HG03460 (cell line): ENCODE measurements around the gene MED25.

Experiments used
- ATAC-seq: cut with Tn5 transposase; IDR thresholded peaks from one replicate; pipeline ENCODE4 v1.9.1; 2021; ENCODE audit not compliant: unreplicated experiment

Gene MED25

DNA sequence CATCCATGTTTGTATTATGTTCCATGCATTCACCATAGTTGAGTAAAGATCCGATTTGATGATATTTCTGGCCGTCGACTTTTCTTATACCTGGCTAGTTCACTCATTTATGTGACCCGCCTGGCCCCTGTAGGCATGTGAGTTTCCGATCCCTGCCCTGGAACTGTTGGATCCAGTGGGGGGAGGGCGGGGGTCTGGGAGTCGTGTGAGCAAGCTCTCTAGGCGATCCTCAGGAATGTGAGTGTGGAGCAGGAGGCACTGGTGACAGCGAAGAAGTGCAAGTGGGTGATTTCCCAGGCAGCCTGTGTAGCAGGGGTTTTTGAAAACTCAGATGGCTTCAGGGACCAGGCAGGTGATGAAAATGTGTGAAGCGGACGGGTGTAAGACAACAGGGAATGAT lies 22.2 kb downstream of the MED25 start:
- no peak for ATAC-seq

DNA sequence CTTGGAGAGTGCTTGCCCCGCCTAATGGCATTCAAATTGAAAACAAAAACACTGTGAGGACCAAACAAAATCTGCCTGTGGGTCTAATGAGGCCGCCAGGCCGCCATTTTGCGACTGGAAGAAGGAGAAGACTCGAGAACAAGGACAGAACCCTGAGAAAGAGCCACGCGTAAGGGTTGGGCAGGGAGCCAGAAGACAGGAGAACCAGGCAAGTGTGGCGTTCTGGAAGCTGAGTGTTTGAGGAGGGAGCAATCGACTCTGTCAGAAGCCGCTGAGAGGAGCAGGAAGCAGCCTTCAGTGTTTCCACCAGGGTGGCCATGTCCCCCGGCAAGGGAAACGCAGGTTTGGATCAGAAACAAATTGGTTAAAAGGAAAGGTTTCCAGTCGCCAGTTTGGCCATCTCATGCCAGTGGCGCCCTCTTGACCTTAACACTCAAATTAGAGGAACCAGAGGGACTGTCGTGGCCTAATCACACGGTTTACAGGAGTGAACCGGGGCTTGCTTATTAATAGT lies 22.7 kb downstream of the MED25 start:
- no peak for ATAC-seq

DNA sequence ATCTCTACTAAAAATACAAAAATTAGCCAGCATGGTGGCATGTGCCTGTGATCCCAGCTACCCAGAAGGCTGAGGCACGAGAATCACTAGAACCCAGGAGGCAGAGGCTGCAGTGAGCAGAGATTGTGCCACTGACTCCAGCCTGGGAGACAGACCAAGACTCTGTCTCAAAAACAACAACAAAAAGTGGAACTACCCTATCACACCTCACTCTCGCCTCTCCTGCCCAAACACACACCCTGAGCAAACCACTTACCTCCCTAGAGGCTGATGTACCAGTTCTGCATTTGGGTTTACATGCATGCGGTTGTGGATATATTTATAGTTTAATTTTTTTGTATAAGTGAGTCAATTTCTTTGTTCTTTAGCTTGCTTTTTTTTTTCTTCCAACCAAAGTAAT lies 25.2 kb downstream of the MED25 start:
- no peak for ATAC-seq

DNA sequence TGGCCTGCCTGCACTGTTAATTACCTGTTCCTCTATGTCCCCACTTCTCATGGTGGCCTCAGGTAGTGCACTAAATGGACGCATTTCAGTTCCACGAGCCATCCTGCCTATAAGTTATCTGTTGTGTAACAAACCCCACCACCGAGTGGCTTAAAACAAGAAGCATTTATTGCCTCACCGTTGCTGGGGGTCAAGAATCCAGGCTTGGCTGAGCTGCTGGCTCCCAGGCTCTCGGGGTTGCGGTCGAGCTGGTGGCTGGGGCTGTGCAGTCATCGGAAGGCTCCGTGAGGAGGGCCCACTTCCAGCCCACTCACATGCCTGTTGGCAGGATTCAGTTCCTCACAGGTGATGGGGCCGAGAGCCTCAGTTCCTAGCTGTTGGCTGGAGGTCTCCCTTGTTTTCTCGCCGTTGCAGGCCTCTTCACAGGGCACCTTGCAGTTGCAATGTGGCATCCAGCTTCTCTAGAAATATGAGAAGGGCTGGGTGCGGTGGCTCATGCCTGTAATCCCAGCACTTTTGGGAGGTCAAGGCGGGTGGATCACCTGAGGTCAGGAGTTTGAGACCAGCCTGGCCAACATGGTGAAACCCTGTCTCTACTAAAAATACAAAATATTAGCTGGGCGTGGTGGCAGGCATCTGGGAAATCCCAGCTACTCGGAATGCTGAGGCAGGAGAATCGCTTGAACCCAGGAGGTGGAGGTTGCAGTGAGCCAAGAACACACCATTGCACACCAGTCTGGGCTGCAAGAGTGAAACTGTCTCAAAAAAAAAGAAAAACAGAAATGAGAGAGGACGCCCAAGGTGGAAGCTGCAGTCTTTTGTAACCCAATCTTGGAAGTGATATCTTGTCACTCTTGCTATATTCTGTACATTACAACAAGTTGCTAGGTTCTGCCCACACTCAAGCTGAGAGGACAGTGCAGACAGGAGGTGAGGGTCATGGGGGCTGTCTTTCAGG lies 26.3 kb downstream of the MED25 start:
- no peak for ATAC-seq

DNA sequence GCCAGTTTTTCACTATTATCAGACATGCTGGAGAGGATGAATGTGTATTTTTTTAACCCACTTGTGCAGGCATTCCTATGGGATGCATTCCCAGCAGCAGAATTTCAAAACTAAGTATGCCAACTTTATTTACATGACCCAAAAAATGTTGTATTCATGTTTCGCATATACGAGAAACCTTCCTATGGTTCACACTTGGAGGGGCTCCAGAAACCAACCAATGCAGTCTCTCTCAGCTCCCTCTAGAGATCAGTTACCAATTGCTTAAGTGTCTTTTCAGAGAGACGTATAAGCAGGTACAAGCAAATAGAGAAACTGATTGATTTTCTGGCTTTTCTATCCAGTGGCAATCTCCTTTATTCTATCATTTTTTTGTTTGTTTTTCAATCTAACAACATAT lies 27.3 kb downstream of the MED25 start:
- ATAC-seq, result no peak

DNA sequence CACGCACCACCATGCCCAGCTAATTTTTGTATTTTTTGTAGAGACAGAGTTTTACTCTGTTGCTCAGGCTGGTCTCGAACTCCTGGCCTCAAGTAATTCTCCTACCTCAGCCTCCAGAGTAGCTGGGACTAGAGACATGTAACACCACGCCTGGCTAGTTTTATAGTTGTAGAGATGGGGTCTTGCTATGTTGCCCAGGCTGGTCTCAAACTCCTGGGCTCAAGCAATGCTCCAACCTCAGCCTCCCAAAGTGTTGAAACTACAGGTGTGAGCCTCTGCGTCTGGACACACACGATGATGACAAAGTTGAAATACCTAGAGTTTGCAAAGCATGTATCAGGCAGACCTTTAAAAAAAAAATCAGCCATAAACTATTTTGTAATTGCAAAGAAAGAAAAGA lies 28.3 kb downstream of the MED25 start:
- no peak for ATAC-seq

DNA sequence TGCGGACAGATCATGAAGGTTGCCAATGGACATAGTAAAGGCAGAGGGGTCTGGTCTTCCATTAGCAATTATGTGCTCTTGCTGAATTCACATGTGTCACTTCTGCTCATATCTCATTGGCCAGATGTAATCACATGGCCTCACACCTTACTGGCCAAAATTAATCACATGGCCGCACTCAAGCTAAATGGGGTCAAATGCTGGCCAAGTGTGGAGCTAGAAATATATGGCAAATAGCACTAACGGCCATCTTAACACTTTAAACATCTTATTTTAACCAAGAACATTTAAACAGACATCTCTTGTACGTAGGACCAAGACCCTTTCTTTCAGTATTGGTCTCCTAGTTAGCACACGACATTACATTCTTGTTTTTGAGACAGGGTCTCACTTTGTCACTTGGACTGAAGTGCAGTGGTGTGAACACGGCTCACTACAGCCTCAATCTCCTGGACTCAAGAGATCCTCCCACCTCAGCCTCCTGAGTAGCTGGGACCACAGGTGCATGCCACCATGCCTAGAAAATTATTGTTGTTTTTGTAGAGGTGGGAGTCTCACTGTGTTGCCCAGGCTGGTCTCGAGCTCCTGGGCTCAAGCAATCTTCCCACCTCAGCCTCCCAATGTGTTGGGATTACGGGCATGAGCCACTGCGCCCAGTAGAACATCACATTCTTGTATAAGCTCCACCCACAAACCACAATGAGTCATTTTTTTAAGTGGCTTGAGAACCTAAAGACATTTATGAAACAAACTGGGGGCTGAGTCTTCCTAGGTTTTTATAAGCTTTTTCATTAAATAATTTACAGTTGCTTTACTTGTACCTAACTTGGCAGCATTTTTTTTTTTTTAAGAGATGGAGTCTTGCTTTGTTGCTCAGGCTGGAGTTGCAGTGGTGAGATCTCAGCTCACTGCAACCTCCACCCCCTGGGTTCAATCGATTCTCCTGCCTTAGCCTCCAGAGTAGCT lies 29.9 kb downstream of the MED25 start:
- no peak for ATAC-seq

DNA sequence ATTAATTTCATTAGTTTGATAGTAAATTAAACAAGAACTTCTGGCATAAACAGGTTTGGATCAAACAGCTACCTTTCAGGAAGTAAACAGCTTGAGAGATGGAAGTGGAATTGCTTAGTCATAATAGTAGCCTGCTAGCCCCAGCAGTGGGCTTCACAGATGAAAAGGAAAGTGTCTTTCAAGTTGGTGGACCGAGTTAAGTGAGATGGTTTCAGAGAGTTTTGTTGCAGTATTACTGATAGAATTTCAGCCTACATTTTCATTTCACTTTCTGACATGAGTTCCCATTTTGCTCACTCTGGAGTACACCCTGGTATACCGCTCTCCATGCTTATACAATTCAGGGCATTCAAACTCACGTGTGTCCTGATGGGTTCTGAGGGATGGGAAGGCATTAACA lies 30.8 kb downstream of the MED25 start:
- no peak for ATAC-seq

DNA sequence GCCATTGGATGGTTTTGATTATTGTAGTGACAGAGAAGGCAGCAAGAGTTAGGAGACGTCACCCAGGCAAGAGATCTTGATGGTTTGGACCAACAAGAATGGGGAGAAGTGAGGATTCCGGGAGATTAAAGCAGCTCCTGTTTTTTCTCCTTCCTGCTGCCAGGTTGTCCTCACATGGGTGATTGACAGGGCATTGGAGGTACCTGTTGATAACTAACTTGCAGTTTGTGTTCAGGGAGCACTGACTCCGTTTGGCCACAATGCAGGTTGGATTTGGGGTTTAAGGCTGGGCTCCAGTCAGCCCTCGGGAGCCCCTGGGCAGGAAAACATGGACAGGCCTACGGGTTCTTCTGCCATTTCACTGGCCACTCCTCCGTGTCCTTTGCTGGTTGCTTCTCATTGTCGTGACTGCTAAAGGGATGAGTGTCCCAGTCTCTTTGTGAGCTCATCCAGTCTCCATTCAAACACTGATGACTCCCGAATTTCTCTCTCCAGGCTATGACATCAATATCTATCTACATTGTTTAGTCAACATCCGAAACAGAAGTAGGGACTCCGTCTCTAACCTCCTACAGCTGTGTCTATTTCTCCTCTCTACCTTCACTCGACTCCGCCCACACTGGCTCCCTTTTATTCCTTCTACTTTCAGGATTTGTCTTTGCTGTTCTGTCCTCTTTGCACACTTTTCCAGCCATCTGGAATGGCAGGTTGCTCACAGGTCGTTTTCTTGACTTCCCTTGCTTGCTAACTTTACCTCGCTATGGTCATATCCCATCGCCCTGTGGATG lies 31.5 kb downstream of the MED25 start:
- ATAC-seq, result no peak

DNA sequence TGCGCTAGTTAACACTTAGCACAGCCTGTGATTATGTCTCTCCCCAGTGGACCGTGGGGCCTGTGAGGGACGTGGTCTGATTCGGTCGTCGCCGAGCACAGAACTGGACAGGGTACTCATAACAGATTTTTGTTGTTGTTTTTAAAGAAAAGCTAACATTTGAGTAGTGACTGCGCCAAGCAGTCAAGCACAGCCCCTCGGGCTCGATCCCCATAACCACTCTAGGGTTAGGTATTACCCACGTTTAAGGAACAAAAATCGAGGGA lies 32.1 kb downstream of the MED25 start:
- ATAC-seq, result no peak

DNA sequence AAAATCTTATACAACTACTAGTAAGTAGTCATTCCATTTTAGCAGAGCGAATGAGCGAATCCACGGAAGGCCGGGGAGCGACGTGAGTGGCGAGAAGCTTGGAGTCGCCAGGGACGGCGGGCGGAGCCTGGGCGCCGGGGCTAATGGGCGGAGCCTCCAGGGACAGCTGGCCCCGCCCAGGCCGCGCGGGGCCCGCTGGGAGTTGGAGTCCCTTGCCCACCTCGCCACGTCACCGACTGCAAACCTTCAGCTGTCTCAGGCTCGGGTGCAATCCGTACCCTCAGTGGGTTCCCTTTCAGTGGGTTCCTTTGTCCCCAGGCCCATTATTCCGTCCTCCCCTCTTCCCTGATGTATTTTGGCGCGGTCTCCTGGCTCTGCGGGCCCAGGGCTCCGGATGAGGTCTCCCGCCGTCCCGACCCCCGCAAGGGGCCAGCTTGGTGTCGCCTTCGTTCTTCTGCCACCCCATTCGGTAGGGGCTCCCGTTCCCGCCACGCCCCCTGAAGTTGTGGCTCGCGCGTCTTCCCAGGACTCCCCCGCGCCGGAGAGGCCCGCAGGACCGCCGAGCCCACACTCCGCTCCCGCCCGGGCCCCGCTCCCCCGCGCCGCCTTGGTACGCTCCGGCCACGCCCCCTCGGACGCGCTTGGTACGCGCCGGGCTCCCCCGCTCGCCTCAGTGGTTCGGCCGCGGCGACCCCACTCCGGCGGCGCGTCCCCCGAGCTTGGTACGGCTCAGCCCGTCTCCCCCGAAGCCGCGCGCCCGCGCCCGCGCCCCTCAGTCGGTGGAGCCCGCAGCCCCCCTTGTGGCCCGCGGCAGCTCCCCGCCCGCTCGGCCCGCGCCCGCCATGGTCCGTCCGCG lies 32.6 kb downstream of the MED25 start, which contains the start of gene PTOV1:
Gene PTOV1 (plus strand): TSS at position 673 of the 856 bp plus-strand sequence.
- peak; percentile 69 for ATAC-seq

DNA sequence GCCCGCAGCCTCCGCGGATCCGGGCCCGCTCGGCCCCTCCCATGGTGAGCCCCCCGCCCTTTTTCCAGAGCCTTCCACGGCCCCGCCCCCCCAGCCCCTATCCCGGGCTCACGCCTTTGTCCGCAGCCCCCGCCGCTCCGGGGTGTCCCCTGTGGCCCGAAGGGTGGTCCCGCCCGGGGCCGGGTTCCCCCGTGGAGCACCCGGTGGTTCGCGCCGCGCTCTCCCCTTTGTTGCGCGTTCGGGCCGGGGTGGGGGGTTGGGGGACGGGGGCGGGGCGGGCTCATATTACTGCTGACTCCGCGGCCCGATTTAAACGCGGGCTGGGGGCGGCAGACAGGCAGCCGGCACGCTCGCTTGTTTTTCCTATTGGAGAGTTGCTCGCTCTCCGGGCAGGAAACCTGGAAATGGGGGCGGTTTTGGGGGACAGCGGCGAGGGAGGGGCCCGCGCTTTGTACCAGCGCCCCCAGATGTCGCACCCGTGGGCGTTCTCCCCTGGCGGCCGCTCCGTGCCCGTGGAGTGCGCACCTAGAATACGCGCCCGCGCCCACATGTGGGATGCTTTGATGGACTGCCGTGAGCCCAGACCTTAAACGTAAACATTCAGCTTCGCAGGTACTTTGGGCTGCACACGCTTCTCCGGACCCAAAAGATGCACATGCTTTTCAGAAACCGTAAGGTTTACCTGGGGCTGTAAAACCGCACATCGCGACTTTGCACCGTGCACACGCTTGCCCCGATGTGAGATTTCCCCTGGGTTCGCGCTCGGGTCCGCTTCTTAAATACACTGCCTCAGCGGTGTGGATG lies 33.6 kb downstream of the MED25 start:
- no peak for ATAC-seq

DNA sequence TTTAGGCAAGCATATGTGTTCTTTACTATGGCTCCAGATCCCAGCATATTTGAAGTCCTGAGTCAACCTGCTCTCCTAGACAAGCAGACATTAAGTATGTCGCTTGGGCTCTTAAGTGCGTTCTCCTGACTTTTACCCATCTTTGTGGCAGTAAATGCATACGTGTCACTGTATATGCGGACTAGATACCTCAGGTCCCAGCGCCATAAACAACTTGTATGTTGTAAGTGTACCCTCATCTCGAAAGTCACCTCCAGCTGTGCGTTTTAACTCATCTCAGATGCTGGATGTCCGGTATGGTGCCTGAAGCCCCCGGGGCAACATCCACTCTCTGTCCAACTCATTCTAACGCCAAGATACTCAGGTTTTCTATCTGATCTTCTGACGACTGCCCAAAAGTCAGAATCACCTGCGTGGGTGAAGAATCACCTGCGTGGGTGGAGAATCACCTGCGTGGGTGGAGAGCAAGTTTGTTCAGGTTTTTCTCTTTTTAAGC lies 34.6 kb downstream of the MED25 start:
- ATAC-seq, result no peak

DNA sequence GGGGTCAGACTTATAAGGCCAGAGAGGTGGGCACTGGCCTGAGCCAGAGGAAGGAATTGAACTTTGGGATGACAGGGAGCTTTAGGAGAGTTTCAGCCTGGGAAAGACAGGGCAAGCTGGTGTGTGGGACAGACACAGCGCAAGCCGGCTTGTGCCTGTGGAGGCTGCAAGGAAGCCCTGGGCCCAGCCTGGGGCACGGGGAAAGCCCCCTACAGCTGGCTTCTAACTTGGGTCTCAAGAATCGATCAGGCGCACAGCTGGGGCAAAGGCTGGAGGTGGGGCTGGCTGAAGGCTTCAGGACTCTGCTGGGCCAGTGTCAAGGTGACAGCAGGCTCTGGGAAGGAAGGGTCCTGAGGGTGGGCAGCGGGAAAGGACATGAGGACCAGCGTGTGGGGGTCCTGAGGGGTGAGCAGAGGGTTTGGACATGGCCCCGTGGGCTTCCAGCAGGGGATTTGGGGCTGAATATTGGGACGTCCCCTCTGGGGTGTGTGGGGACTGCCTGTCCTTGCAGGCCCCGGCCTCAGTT lies 35.8 kb downstream of the MED25 start:
- no peak for ATAC-seq

DNA sequence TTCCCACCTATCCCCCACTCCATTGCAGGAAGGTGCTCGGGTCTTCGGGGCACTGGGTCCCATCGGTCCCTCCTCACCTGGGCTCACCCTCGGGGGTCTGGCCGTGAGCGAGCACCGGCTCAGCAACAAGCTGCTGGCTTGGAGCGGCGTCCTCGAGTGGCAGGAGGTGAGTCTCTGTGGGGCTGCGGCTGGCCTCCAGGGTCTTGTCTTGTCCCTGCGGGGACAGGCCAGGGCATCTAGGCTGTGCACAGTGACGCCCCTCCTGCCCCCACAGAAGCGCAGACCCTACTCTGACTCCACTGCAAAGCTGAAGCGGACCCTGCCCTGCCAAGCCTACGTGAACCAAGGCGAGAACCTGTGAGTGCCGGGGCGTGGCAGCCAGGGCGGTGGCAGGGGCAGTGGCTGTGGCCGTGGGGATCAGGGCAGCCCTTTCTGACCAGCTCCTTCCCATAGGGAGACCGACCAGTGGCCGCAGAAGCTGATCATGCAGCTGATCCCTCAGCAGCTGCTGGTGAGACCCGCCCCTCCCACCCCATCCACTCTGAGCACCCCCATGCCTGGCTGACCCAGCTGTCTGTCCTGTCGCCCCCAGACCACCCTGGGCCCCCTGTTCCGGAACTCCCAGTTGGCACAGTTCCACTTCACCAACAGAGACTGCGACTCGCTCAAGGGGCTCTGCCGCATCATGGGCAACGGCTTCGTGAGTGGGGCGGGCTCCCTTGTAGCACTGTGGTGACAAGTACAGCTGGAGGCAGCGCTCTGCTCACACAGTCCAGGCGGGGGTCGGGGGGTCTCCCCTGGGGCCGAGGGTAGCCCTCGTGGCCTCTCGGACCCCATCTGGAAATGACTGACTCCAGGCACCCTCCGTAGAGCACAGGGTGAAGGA lies 36.5 kb downstream of the MED25 start:
- ATAC-seq, result no peak

DNA sequence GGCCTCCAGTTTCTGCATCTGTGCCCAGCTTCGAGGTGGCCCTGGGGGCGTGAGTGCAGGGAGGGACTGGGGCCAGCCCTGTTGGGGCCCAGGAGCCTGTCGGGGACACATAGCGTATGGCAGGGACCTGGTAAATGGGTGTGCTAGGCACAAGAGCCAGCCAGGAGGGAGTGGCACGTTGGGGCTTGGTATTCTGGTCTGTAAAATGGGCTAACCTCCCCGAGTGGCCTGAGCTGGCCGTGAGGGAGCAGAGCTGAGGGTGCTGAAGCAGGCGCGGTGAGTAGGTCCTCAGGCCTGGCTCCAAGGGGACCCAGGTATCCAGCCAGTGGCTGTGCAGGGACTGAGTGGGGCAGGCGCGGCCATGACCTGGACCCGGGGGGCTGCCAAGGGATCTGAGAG lies 37.2 kb downstream of the MED25 start:
- ATAC-seq, result no peak

DNA sequence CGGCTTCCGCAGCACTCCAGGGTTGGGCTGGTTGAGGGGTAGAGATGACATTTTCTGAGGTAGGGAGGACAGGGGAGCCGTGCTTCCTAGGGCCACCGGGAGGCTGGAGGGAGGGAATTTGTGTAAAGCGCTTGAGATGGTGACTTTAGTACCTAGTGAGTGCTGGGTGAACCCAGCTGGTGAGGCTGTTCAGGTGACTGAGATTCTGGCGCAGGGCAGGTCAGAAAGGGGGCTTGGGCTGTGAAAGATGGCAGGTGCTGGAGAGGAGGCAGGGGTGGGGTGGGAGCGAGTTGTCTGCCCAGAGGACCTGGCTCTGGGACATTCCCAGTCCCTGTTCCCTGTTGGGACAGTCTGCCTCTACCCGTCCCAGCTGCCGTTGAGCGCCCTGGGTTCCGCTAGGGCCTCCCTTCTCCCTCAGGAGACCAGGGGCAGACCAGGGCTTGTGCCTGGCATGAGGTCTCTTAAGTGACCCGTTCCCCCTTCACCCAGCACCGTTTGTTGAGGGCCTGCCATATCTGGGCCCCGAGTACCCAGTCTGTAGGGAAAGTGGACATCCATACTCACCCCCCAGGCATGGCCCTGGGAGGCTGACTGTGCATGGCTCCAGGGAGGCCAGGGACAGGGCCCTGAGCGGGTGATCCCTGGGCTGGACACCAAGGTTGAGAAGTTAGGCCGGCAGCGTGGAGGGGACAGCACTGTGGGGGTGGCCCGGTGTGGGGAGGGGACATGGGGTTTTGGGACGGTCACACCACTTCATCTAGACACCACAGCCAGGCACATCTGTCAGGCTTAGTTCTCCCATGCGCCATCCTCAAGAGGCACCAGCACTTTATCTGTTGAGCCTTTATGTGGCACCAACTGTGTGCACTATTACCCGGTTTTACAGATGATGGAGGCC lies 37.8 kb downstream of the MED25 start:
- no peak for ATAC-seq
